Kidney tubule cell (primary cell): ENCODE data around the gene WT1.
"Not testable (repeated sequence)": the region's sequence is repeated elsewhere in the genome, so short reads cannot be mapped to it uniquely, and the experiment has no call there.

Source experiments
- DNase-seq: peaks from one replicate; pipeline ENCODE4 v3.0.0-alpha.2; 2018; ENCODE audit warnings: low spot score

Gene WT1

DNA sequence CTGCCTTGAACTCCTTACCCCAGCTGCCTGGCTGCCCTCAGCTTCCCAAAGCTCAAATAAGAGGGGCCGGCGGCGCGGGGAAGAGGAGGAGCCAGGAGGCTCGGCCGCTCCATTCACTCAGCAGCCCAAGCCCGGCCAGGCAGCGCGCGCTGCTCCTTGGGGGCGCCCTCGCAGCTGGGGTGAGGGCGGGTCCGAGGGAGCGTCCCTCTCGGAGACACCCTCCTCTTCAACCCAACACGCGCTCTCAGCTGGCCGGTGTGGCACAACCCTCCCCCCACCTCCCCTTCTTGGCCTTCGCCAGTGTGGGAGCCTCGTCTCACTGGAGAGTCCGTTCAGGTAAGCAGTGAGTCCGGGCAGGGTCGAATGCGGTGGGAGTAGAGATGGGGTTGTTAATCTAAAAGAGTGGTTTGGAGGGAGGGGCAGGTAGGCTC is at the start of gene WT1:
TSS of gene WT1 (minus strand) at position 29 of the 431 bp plus-strand sequence.
- DNase-seq: peak; percentile 25

DNA sequence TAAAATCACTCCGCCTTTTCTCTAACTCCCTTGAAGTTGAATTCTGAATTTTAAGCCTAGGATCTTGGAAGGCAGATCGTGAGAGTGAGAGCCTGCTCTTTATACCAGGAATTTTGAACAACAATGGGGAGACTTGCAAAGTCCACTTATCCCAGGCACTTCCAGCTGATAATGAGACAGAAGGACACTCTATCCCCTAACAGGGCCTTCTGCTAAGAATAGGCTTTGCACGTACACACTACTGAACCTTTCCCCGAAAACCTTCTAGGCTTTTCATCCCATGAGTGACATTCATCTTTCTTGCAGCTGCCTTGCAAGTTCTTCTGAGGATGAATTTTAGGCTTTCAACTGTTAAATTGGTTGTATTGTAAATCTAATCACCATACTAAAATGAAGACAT is 44.0 kb upstream of the WT1 start:
- no peak for DNase-seq

DNA sequence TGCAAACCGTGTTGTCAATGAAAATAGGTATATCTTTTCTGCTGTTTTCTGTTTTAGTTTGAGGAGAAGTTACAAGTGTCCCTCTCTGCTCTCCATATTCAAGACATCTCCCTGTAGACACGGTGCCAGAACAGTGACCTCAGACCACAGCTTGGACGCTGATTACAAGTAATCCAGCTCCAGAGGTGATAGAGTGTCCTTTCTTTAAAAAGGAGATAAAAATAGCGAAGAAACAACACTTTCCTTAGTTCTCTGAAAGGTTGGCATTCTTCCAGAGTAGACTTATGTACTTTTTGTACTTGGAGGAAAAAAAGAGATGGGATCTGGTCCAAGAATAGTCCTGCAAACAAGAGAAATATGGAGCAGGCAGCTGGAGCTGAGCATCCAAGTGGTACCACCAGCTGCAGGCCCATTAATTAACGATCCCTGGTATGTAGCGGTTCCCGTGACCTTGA is 43.0 kb upstream of the WT1 start:
- DNase-seq: no peak

DNA sequence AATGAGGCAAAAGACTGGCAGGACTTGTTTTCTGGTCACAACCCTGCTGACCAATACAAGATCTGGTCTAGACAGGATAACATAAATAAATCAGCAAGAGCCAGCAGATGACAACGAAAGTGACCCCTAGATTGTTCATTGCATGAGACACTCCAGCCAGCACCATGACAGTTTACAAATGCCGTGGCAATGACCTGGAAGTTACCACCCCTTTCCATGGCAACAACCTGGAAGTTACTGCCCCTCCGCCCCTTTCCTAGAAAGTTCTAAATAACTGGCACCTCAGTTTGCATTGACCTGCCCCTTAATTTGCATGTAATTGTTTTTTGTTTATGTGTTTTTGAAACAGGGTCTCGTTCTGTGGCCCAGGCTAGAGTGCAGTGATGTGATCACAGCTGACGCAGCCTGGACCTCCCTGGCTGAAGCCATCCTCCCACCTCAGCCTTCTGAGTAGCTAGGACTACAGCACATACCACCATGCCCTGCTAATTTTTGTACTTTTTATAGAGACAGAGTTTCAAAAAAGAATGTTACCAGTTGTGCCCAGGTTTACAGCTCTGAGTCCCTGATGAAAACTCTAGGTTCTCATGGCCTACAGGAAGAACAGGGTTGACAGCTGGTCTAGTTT is 38.1 kb upstream of the WT1 start:
- no peak for DNase-seq

DNA sequence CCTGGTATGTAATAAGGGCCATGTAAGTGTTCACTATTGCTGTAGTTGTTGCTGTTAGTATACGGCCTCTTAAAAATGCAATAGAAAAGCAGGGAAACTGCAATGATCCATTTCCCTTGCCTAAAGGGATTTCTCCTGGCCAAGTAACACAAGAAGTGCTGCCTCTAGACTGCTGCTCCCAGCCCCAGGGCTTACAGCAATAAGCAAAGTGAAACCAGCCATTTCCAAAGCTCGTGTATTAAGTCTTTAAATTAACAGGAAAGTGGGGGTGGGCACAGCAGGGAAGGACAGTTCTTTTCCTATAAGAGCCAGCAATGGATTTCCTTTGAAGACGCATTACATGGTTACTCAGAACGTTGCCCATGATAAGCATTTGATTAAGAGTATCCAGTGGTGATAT is 36.9 kb upstream of the WT1 start:
- no peak for DNase-seq

DNA sequence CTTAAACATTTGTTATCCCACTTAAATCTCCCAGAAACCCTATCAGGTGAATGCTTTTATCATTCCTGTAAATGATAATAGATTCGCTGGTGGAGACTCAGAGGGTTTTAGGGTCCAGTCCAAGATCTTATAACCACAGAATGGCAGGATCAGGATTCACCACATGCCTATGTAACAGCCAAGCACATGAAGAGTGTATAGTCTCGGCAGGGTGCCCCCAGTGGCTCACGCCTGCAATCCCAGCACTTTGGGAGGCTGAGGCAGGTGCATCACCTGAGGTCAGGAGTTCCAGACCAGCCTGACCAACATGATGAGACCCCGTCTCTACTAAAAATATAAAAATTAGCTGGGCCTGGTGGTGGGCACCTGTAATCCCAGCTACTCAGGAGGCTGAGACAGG is 36.2 kb upstream of the WT1 start:
- not testable (repeated sequence) for DNase-seq

DNA sequence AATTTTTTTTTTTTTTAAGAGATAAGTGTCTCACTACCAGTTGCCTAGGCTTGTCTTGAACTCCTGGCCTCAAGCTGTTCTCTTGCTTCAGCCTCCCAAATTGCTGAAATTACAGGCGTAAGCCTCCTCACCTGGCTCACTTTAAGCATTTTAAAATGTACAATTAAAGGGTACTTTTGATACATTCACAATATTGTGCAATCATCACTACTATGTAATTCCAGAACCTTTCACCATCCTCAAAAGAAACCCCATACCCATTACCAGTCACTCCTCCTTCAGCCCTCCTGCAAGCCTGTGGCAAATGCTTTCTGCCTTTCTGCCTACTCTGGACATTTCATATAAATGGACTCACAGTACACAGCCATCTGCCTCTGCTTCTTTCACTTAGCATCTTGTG is 34.5 kb upstream of the WT1 start:
- no peak for DNase-seq

DNA sequence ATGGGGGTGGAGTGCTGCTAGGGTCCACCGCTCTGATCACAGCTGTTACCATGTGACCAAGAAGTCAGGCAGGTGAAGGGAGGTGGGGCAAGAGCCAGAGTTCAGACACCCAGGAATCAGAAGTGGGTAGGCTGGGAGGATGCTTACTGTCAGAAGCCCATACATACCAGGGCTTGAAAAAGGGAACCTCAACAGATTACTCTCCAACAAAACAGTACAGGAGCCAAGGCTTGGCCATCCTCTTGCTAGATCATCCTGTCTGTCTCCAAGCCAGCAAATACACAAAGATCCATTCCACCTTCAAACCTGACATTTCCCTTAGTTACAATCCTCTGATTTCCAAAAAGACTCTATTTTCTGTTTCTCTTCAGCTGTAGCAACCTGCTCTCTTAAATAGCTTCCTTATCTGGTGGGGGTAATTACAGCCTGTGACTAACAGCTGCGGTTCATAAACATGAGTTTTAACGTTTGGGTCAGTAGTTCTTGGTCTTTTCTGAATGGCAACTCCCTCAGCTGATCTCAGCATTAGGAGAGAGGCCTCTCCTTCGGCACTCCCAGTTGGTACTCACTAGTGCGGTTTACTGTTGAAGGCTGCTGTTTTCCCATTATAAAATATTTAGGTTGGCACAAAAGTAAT is 31.1 kb upstream of the WT1 start:
- DNase-seq: peak; percentile 57

DNA sequence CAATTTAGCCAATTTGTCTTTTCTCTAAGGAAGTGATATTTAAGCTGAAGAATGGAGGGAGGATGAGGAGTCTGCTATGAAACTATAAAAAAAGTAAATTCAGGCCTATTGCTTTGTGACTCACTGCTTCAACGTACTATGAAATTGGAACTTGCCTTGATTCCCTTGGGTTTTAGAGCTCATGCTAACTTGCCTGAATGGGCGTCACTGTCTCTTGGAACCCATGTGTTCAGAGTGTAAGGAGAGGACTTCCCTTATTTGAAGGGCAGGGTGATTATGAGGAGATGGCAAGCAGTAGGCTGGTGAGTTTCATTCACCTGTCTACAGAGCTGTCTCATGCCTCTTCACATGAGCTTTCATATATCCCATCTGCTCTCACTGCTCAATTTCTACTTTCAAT is 28.7 kb upstream of the WT1 start:
- DNase-seq: no peak

DNA sequence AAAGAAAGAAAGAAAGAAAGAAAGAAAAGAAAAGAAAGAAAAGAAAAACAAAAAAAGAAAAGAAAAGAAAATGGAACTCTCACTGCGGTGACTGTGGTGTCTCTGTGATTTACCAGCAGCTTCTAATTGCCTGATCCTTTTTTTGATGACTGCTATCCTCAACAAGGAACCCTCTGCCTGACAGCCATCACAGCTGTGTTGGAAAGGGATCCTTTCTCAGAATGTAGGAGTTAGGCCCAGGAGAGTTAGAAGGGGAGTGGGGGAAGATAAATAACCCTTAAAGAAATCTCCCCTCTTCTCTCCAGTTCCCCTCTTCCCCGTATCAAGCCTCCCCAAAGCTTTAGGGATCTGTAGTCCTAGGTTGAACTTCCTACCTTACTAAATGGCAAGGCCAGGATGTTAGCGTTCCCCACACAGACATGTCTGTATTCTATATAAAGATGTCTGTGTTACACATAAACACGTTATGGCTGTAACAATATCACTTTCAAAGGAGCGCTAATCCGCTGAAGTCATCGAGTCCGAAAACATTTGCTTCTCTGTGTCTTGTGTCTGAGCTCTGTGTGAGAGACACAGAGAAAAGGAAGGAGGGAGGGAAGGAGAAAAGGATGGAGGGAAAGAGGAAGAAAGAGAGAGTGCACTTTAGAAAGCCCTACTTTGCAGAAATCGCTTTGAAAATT is 26.8 kb upstream of the WT1 start:
- no peak for DNase-seq

DNA sequence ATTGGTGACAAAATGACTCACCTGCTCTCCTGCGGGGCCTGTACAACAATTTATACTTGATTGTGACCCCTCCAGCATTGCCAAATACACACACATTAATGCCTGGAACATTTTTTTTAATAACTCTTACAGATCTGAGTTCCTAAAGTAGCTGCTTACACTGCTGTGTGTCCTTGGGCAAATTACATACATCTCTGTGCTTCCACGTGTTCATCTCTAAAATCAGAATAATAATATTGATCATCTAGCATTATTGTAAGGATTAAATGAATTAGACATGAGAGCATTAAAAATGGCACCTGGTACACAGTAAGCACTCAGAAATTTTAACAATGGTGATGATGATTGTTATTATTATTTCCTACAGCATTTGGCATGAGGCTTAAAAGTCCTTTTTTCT is 21.5 kb upstream of the WT1 start:
- no peak for DNase-seq

DNA sequence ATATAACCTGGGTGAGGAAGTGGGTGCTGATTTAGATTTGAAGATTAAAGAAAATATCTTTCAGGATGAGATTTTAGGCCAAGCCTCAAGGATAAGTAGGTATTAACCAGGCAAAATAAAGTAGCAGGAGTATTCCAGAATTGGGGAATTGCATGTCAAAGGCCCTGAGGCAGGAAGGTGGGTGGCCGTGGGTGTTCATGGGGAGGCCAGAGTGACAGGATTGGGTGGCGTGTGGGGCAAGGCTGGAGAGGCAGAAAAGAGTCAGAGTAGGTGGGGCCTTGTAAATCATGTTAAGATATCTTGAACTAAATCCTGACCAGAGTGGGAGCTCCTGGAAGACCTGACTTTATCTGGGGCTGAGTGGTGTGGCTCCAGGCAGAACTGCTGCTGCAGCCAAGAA is 19.7 kb upstream of the WT1 start:
- no peak for DNase-seq

DNA sequence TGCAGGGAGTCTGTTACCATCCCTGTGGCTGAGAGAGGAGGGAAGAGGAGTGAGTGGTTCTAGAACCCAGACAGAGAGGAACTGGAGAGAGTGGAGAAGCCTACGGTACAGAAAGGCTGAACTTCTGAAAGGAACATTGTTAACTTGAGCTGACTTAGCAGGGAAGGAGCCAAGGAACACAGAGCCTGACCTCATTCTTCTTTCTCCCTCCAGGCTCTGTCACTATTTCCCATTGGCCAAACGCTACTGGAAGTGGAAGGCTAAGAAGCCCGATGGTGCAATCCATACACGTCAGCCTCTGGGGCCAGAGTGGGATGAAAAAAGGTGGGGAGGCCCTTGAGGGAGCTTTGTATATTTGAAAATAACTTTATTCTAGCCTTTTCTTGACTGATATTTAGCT is 16.5 kb upstream of the WT1 start:
- DNase-seq: no peak

DNA sequence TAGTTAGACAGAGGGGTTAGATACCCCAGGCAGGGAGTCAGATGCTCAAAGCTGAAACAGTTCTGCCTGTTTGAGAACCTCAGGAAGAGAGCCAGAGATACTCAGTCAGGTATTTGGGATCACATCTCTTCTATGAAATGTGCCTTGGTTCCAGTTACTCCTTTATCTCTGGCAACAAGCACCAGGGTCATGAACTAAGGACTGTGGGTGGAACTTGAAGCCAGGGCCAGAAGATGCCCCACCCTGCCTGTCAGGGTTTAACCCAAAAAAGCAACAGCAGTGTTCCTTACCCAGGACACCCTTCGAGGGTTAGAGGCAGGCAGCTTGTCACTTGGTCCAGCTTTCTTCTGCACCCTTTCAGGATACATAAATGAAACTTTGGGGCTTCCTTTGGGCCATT is 15.0 kb upstream of the WT1 start:
- DNase-seq: no peak

DNA sequence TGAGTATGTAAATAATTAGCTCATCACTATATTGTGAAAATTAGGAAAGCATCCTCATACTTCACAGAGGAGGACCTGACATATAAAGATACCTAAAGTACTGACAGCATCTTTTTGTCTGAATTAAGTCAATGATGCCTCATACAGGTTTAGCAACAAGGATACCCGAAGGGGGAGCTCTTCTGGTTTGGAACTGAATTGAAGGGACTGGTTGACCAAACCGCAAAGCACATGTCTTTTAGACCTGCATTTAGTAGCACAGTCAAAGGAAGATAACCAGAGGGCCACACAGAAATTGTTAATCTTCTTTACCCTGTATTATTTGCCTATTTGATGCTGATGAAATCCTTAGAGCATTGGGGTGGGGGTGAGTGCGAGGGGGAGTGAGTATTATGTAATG is 12.9 kb upstream of the WT1 start:
- no peak for DNase-seq

DNA sequence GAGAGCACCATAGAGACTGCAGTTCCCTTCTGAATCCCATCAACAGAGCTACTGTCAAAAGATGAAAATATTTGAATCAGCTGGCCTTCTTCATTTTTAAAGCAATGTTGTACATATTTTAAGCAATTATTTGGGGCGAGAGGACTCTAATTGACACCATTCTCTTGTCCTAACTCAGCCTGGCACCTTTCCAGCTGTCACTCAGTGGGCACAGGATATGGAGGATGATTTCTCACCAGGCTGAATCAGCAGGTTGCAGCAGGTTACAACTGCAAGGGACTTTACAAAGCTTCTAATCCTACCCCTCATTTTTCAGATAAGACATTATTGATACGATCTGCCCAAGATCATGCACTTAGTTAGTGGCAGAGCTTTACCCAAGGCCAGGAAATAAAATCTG is 11.9 kb upstream of the WT1 start:
- DNase-seq: no peak

DNA sequence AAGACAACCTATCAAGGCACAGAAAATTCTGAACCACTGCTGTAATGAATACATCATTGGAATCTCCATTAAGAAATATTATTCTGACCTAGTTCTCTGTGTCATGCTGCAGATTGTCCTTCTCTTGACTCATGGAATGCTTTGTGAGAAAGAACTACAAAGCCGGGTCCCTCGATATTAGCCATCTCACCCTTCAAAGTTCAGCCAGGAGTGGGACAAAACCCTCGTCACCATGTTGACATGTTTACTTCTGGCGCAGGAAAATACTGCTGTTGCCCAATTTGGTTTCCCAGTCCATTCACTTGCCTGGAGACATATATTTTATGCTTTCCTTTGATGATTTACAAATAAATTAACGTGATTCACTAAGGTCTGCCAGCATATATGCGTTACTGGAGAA is 10.9 kb upstream of the WT1 start:
- DNase-seq: no peak

DNA sequence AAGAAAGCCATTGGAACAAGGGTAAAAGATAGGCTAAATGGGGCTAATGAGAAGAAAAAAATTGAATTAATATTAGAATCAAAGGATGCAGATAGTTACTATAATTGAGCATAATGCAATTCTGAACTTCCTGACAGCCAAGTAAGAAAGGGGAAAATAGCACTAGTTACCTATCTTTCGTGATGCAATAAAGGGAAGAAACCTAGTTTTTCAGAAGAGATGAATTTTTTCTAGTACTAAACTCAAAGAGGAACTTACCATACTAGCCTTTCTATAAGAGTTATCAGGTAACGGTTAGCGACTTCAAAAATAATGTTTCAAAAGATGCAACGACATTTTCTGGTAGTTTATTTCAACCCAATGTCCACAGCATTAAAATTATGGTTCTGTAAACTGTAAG is 8.8 kb upstream of the WT1 start:
- no peak for DNase-seq

DNA sequence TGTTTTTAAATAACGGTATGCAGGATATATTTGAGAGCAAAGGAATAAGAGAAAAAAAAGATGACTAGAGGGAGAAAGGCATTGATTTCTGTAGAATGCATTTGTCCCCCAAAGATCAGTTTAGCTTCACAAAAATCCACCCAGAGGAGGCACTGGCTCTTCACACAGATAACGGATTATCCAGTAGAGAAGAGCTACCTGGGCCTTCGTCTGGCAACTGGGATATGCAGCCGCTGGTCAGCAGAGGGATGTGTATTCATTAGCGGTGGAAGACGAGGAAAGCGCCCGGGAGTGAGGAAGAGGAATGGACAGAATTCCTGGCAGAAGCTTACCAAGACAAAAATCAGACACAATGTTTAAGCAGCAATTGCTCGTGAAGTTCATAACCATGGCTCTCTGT is 5.6 kb upstream of the WT1 start:
- DNase-seq: no peak

DNA sequence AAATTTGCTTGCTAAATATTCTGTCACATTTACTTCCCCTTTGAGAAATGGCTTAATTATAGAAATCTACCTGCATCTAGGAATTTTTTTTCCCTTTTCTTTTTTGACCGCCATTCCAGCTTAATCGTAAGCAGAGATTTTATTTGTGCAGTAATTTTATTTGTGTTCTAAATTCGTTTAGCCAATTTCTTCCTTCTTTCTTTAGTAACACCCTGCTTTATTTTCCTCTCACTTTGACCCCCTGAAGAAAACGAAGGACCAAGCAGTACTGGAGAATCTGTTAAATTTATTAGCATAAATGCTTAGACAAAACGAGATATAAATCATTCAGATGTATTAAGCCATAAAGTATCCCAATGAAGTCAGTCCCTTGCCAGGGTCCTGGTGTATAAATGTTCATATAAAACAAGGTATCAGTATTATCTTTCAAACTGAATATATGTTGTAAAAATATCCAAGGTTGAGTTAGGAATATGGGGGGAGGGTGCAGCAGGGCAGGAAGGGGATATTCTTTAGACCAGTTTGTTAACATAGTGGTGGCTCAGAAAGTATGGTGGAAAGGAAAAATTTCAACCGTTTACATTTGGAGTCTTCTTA is 5.1 kb upstream of the WT1 start:
- DNase-seq: no peak

DNA sequence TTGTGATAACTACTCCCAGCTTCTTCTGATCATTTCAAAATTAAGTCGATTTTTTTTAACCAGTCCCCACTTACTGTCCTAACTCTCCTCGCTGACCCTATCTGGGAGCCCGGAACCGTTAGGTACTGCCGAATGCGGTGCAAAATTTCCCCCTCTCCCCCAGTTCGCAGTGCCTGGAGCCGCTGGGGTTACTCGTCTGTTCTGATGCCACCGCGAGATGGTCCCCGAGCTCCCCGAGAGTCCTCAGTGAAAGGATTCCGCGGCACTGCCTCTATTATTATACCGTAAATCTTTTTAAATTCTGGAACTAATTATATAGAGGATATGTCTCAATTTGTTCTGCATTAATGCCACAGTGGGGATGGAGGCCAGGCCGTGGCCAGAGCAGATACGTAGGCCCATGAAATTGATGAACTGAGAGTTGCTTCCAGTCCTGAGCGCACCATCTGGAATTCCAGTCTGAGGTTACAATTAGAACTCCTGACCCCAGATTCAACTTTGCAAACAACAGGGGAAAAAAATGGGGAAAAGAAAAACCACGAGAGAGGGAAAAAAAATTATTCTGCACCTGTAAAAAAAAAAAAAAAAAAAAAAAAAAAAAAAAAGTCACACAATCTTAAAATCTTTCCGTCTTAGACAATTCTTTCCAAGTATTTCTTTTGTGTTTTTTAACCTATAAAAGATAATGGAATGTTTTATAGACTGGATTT is 4.3 kb upstream of the WT1 start:
- no peak for DNase-seq

DNA sequence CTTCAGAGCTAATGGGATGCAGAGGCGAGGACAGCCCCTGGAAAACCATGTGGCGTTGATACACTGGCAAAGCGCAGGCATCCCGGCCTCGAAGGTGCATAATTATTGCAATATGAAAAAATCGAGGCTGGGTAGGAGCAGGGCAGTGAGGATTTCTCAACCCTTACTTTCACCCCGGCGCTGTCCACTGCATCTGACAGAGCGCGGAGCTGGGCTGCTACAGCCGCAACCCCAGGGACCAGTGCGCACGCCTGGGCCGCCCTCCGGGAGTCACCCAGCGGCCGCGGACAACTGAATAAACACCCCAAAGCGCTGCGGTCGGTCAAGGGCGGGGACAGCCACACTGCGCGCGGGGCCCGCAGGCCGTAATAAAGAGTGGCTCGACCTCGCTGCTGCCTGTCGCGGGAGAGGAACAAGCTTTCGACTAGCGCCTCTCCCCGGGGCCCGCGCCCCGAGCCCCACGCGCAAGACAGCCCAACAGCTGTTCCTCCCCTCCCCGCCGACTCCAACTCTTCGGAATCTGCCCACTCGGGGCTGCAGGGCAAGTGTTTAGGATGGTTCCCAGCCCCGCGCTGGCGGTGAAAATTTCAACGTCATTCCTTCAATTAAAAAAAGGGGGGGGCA is 3.6 kb upstream of the WT1 start:
- DNase-seq: no peak
